HG03175 (cell line): ENCODE data around the gene ATG101.

Experiments used
- ATAC-seq: cut with Tn5 transposase; IDR thresholded peaks from one replicate; pipeline ENCODE4 v1.9.1; 2021; ENCODE audit warnings: mild to moderate bottlenecking, moderate library complexity; ENCODE audit not compliant: unreplicated experiment

ATG101 gene

GRCh38 chr12:52069327-52070184 is at the start of gene ATG101:
ATG101 (plus strand) TSS chr12:52069978; CDS start chr12:52073651, 3,673 bp downstream.
- peak; percentile 93 for ATAC-seq

GRCh38 chr12:52020539-52021336 is 49.0 kb upstream of the ATG101 start:
- ATAC-seq, result peak; percentile 37

- ATAC-seq, result peak; percentile 6
Measured at GRCh38 chr12:52022841-52023181, 47.0 kb upstream of the ATG101 start.

GRCh38 chr12:52023182-52023975 is 46.4 kb upstream of the ATG101 start:
- peak; percentile 50 for ATAC-seq

GRCh38 chr12:52023976-52024688 is 45.6 kb upstream of the ATG101 start:
- no peak for ATAC-seq

- ATAC-seq, result no peak
Measured at GRCh38 chr12:52024845-52025230, 44.9 kb upstream of the ATG101 start.

GRCh38 chr12:52026263-52026662 is 43.5 kb upstream of the ATG101 start:
- no peak for ATAC-seq

GRCh38 chr12:52027085-52027843 is 42.5 kb upstream of the ATG101 start:
- no peak for ATAC-seq

- ATAC-seq, result no peak
Measured at GRCh38 chr12:52029685-52030084, 40.1 kb upstream of the ATG101 start.

GRCh38 chr12:52032446-52032803 is 37.4 kb upstream of the ATG101 start:
- ATAC-seq, result no peak

- peak; percentile 91 for ATAC-seq
Measured at GRCh38 chr12:52032804-52033445, 36.9 kb upstream of the ATG101 start.

GRCh38 chr12:52033446-52034140 is 36.2 kb upstream of the ATG101 start:
- no peak for ATAC-seq

- ATAC-seq, result no peak
Measured at GRCh38 chr12:52035190-52035589, 34.6 kb upstream of the ATG101 start.

- no peak for ATAC-seq
Measured at GRCh38 chr12:52035926-52036325, 33.9 kb upstream of the ATG101 start.

- ATAC-seq, result peak; percentile 44
Measured at GRCh38 chr12:52036587-52037171, 33.1 kb upstream of the ATG101 start.

- ATAC-seq, result no peak
Measured at GRCh38 chr12:52037248-52037861, 32.4 kb upstream of the ATG101 start.

GRCh38 chr12:52038447-52038846 is 31.3 kb upstream of the ATG101 start:
- ATAC-seq, result no peak

- no peak for ATAC-seq
Measured at GRCh38 chr12:52041035-52041434, 28.7 kb upstream of the ATG101 start.
